HepG2 (cell line): ENCODE results near the gene ITGAX. TPM values are rescaled to one million over a fixed set of nuclear protein-coding genes. Genes with fewer than 3 reads are reported as not detected.

Experiments
- ATAC-seq: fragments of 200-7000 bp; cut with Tn5 transposase; 3 replicates; pipeline ENCODE4 v1.9.1; 2020; ENCODE audit warnings: mild to moderate bottlenecking, moderate library complexity
- BruUV-seq: library from RNA; stranded (reverse); fragments of 400-500 nt; replicated peaks from 2 replicates; lab custom pipeline; 2021; lab: Mats Ljungman, UMichigan
- CTCF ChIA-PET: fragments of 300-600 bp; formaldehyde crosslinking; extraction: SDS; loops from one replicate; lab custom pipeline; 2021; ENCODE audit warnings: low total read pairs, inconsistent platforms, low intra/inter-chr PET ratio; lab: Yijun Ruan, JAX
- POLR2A ChIA-PET: fragments of 350-600 bp; sonication (Branson Sonifier 250); formaldehyde crosslinking; loops from one replicate; lab custom pipeline; 2020; ENCODE audit warnings: antibody characterized with exemption, inconsistent platforms; lab: Yijun Ruan, JAX
- DNase-seq: peaks from one replicate; pipeline ENCODE4 v3.0.0-alpha.2; 2015; ENCODE audit warnings: low spot score
- FAIRE-seq: peaks from 3 replicates; lab custom pipeline; 2011; peaks lifted over from hg19 to GRCh38; lab: Jason Lieb, UNC
- H2AFZ ChIP-seq: one replicate; pipeline ENCODE4 v1.6.1; 2011; ENCODE audit warnings: low read length, inconsistent platforms
- H3K27ac ChIP-seq: fragments of 300-600 bp; 3 replicates; pipeline ENCODE4 v1.8.0; 2011; ENCODE audit warnings: mixed run types, mild to moderate bottlenecking, mixed read lengths, low read length, inconsistent platforms; ENCODE audit not compliant: insufficient read depth; ENCODE audit errors: extremely low read length
- H3K27me3 ChIP-seq, 2 experiments: fragments of 200-600 bp in 1 of 2; 2 replicates in 1 of 2; 3 replicates in 1 of 2; pipeline versions ENCODE4 v1.6.0 to v1.8.0; 2011; ENCODE audit warnings: low read length in 2 of 2, mild to moderate bottlenecking in 2 of 2, moderate library complexity in 2 of 2, inconsistent platforms in 1 of 2; ENCODE audit not compliant: insufficient read depth in 2 of 2, control insufficient read depth in 1 of 2
- H3K36me3 ChIP-seq, 2 experiments: fragments of 200-600 bp in 1 of 2; replicated peaks in 1 of 2; 2 replicates in 1 of 2; 3 replicates in 1 of 2; pipeline versions ENCODE4 v1.5.1 to v1.8.0; 2011; ENCODE audit warnings: low read length in 2 of 2, inconsistent platforms in 1 of 2; ENCODE audit not compliant: insufficient read depth in 2 of 2, control insufficient read depth in 1 of 2
- H3K4me1 ChIP-seq: 2 replicates; pipeline ENCODE4 v1.5.1; 2012; ENCODE audit warnings: low read length, inconsistent platforms; ENCODE audit not compliant: insufficient read depth
- H3K4me2 ChIP-seq: 2 replicates; pipeline ENCODE4 v1.6.0; 2011; ENCODE audit warnings: low read depth, low read length, inconsistent platforms
- H3K4me3 ChIP-seq, 3 experiments: fragments of 200-600 bp in 1 of 3; sonication (generic), shearing (Covaris generic) in 1 of 3; replicated peaks in 1 of 3; 2 replicates each; pipeline ENCODE4 v1.5.1; 2011 to 2016; ENCODE audit warnings: low read length in 3 of 3, inconsistent platforms in 2 of 3, low read depth in 2 of 3, mild to moderate bottlenecking in 2 of 3, control low read depth in 1 of 3, mixed read lengths in 1 of 3; ENCODE audit not compliant: insufficient read depth in 1 of 3
- H3K79me2 ChIP-seq: one replicate; pipeline ENCODE4 v1.6.1; 2011; ENCODE audit warnings: low read length, inconsistent platforms; ENCODE audit not compliant: insufficient read depth
- H3K9ac ChIP-seq: 2 replicates; pipeline ENCODE4 v1.6.0; 2011; ENCODE audit warnings: mild to moderate bottlenecking, low read depth, low read length, inconsistent platforms; ENCODE audit not compliant: insufficient read depth
- H3K9me3 ChIP-seq: 2 replicates; pipeline ENCODE4 v1.5.1; 2012; ENCODE audit warnings: mild to moderate bottlenecking, low read length
- H4K20me1 ChIP-seq: 2 replicates; pipeline ENCODE4 v1.6.0; 2011; ENCODE audit warnings: inconsistent platforms, mild to moderate bottlenecking, low read length, moderate library complexity; ENCODE audit not compliant: insufficient read depth
- AGO1 ChIP-seq: fragments of 200-400 bp; formaldehyde crosslinking; IDR thresholded peaks from 2 replicates; pipeline ENCODE4 v1.6.1; 2017; ENCODE audit warnings: mild to moderate bottlenecking, low read depth, low read length, moderate library complexity; ENCODE audit not compliant: poor library complexity, severe bottlenecking
- JUN ChIP-seq: sonication (generic); formaldehyde crosslinking; IDR thresholded peaks from 2 replicates; pipeline ENCODE4 v1.4.0; 2020; ENCODE audit warnings: mild to moderate bottlenecking, missing genetic modification reagents
- MLLT10 ChIP-seq: sonication (generic); formaldehyde crosslinking; IDR thresholded peaks from 2 replicates; pipeline ENCODE4 v1.4.0; 2020; ENCODE audit warnings: missing genetic modification reagents
- NKX3-1 ChIP-seq: sonication (generic); formaldehyde crosslinking; IDR thresholded peaks from 2 replicates; pipeline ENCODE4 v1.5.0; 2020; ENCODE audit warnings: missing genetic modification reagents
- PHF8 ChIP-seq: sonication (generic); formaldehyde crosslinking; IDR thresholded peaks from 2 replicates; pipeline ENCODE4 v1.5.0; 2020; ENCODE audit warnings: missing genetic modification reagents
- SYNCRIP ChIP-seq: fragments of 200-400 bp; formaldehyde crosslinking; IDR thresholded peaks from 2 replicates; pipeline ENCODE4 v1.6.1; 2018; ENCODE audit warnings: mild to moderate bottlenecking, low read depth, low read length; ENCODE audit not compliant: insufficient read depth
- ZNF326 ChIP-seq: sonication (generic); formaldehyde crosslinking; IDR thresholded peaks from 2 replicates; pipeline ENCODE4 v1.4.0; 2020; ENCODE audit warnings: missing genetic modification reagents, borderline replicate concordance
- ZNF530 ChIP-seq: sonication (generic); formaldehyde crosslinking; IDR thresholded peaks from 2 replicates; pipeline ENCODE4 v1.5.0; 2020; ENCODE audit warnings: low read depth, mild to moderate bottlenecking, missing genetic modification reagents
- ZNF776 ChIP-seq: sonication (generic); formaldehyde crosslinking; IDR thresholded peaks from 2 replicates; pipeline ENCODE4 v1.4.0; 2020; ENCODE audit warnings: mild to moderate bottlenecking, missing genetic modification reagents
- WGBS: methylation state at CpG from one replicate; pipeline ENCODE4 v1.1.6; 2017; ENCODE audit warnings: low lambda C conversion rate; 5-methylcytosine and 5-hydroxymethylcytosine counted together
- in situ Hi-C: cut with HindIII; loops from 2 replicates; pipeline ENCODE4 v1.10.0; 2017; ENCODE audit warnings: low pct_unique_long_range_greater_than_20kb; ENCODE audit not compliant: extremely low pct_ligation_motif_present
- intact Hi-C: fragments of 100-400 bp; cut with micrococcal nuclease; formaldehyde crosslinking; loops from one replicate; pipeline ENCODE4 v1.10.0; 2022; ENCODE audit not compliant: unreplicated experiment
- polyA plus RNA-seq, 8 experiments: library from polyadenylated mRNA; depleted of rRNA in 3 of 8; stranded (reverse) in 7 of 8; unstranded in 1 of 8; fragments of >200 nt; fragmentation: Illumina TruSeq in 4 of 8; extraction: Trizol in 4 of 8; gene quantifications; 2 replicates each; pipeline versions ENCODE4 v1.2.1 to v1.2.3, GENCODE V29; 2011 to 2016; ENCODE audit warnings: low read depth in 4 of 8, missing spikeins in 1 of 8, mixed read lengths in 1 of 8; ENCODE audit not compliant: insufficient read depth in 1 of 8
- total RNA-seq, 5 experiments: library from RNA; depleted of rRNA; stranded (reverse); fragments of >200 nt; fragmentation: Illumina TruSeq; extraction: Trizol; gene quantifications; 2 replicates each; pipeline ENCODE4 v1.2.3, GENCODE V29; 2016; ENCODE audit warnings: low read depth in 1 of 5
- TF ChIP-seq, protein P1 (sequence below), 2 experiments: sonication (generic) in 1 of 2; formaldehyde crosslinking in 1 of 2; IDR thresholded peaks; 2 replicates each; pipeline versions ENCODE4 v1.4.0 to v1.6.1; 2016 to 2020; ENCODE audit warnings: borderline replicate concordance in 1 of 2, low read depth in 1 of 2, mild to moderate bottlenecking in 1 of 2, missing genetic modification reagents in 1 of 2
- TF ChIP-seq, protein P2 (sequence below): sonication (generic); formaldehyde crosslinking; IDR thresholded peaks from 2 replicates; pipeline ENCODE4 v1.4.0; 2020; ENCODE audit warnings: missing genetic modification reagents
- TF ChIP-seq, protein P3 (sequence below): sonication (generic); formaldehyde crosslinking; IDR thresholded peaks from 2 replicates; pipeline ENCODE4 v1.4.0; 2020; ENCODE audit warnings: missing genetic modification reagents, borderline replicate concordance
- TF ChIP-seq, protein P4 (sequence below): IDR thresholded peaks from 2 replicates; pipeline ENCODE4 v1.6.1; 2016; ENCODE audit warnings: missing compliant biosample characterization, missing genetic modification reagents, borderline replicate concordance

ITGAX gene
- total and polyA plus RNA-seq, 2 of the 13 experiments (the other 11 are each of a cell fraction or from before 2014, with no cell fraction given): 0.32 TPM; not detected in 1

DNA sequence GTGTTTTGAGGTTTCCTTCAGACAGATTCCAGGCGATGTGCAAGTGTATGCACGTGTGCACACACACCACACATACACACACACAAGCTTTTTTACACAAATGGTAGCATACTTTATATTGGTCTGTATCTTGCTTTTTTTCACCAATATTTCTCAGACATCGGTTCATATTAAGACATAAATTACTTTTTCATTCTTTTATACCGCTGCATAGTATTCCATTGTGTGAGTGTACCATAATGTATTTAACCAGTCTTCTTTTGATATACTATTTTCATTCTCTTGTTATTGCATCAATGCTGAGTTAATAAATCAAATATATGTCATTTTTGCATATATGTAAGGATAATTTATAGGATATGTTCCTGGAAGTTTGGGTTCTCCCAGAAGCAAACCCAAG lies 22.4 kb upstream of the ITGAX start:
- Histone ChIP-seq H3K4me3 (no peak overlapping the region), H3K9me3 (no peaks in the 10 kb centered on the region), H2AFZ (no peak overlapping the region), H3K4me1 (no peaks in the 10 kb centered on the region), H3K79me2 (no peaks in the 10 kb centered on the region), H3K27ac (no peak overlapping the region), H4K20me1 (no peaks in the 10 kb centered on the region), H3K27me3 (peaks cover 8 to 72% of the 10 kb centered on the region in 2 experiments), H3K4me2 (no peak overlapping the region), H3K36me3 (no peaks in the 10 kb centered on the region), H3K9ac (no peak overlapping the region)
- BruUV-seq: no TSS peak
- ChIA-PET CTCF (interaction anchor here (1.0 kb wide), 1 partner anchor 347 kb away, joined by 5 read pairs; the partner anchor contains the start of gene HSD3B7), POLR2A (no interaction called here)
- no peak for FAIRE-seq
- WGBS: 78% methylated on average over 4 of the region's 4 CpGs
- ATAC-seq: no peak
- in situ Hi-C loops: no loop called here
- intact Hi-C loops: no loop called here
- no peak for DNase-seq
- no peak for TF ChIP-seq ZNF326 (CRISPR knock-in tag)
- TF ChIP-seq AGO1: no peak
- no peak for TF ChIP-seq ZNF776
- TF ChIP-seq PHF8 (CRISPR knock-in tag): no peak
- TF ChIP-seq, protein P1, sequence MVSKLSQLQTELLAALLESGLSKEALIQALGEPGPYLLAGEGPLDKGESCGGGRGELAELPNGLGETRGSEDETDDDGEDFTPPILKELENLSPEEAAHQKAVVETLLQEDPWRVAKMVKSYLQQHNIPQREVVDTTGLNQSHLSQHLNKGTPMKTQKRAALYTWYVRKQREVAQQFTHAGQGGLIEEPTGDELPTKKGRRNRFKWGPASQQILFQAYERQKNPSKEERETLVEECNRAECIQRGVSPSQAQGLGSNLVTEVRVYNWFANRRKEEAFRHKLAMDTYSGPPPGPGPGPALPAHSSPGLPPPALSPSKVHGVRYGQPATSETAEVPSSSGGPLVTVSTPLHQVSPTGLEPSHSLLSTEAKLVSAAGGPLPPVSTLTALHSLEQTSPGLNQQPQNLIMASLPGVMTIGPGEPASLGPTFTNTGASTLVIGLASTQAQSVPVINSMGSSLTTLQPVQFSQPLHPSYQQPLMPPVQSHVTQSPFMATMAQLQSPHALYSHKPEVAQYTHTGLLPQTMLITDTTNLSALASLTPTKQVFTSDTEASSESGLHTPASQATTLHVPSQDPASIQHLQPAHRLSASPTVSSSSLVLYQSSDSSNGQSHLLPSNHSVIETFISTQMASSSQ (IDR thresholded peaks at IDR 0.05; ENCODE audit: low read depth): no peak
- TF ChIP-seq, protein P1 (CRISPR knock-in tag; IDR thresholded peaks at IDR 0.05; ENCODE audit: borderline replicate concordance): no peak
- TF ChIP-seq, protein P2, sequence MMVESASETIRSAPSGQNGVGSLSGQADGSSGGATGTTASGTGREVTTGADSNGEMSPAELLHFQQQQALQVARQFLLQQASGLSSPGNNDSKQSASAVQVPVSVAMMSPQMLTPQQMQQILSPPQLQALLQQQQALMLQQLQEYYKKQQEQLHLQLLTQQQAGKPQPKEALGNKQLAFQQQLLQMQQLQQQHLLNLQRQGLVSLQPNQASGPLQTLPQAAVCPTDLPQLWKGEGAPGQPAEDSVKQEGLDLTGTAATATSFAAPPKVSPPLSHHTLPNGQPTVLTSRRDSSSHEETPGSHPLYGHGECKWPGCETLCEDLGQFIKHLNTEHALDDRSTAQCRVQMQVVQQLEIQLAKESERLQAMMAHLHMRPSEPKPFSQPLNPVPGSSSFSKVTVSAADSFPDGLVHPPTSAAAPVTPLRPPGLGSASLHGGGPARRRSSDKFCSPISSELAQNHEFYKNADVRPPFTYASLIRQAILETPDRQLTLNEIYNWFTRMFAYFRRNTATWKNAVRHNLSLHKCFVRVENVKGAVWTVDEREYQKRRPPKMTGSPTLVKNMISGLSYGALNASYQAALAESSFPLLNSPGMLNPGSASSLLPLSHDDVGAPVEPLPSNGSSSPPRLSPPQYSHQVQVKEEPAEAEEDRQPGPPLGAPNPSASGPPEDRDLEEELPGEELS (CRISPR knock-in tag): no peak
- TF ChIP-seq, protein P3, sequence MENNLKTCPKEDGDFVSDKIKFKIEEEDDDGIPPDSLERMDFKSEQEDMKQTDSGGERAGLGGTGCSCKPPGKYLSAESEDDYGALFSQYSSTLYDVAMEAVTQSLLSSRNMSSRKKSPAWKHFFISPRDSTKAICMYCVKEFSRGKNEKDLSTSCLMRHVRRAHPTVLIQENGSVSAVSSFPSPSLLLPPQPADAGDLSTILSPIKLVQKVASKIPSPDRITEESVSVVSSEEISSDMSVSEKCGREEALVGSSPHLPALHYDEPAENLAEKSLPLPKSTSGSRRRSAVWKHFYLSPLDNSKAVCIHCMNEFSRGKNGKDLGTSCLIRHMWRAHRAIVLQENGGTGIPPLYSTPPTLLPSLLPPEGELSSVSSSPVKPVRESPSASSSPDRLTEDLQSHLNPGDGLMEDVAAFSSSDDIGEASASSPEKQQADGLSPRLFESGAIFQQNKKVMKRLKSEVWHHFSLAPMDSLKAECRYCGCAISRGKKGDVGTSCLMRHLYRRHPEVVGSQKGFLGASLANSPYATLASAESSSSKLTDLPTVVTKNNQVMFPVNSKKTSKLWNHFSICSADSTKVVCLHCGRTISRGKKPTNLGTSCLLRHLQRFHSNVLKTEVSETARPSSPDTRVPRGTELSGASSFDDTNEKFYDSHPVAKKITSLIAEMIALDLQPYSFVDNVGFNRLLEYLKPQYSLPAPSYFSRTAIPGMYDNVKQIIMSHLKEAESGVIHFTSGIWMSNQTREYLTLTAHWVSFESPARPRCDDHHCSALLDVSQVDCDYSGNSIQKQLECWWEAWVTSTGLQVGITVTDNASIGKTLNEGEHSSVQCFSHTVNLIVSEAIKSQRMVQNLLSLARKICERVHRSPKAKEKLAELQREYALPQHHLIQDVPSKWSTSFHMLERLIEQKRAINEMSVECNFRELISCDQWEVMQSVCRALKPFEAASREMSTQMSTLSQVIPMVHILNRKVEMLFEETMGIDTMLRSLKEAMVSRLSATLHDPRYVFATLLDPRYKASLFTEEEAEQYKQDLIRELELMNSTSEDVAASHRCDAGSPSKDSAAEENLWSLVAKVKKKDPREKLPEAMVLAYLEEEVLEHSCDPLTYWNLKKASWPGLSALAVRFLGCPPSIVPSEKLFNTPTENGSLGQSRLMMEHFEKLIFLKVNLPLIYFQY (CRISPR knock-in tag): no peak
- no peak for TF ChIP-seq JUN
- no peak for TF ChIP-seq ZNF530 (CRISPR knock-in tag)
- no peak for TF ChIP-seq MLLT10
- TF ChIP-seq, protein P4, sequence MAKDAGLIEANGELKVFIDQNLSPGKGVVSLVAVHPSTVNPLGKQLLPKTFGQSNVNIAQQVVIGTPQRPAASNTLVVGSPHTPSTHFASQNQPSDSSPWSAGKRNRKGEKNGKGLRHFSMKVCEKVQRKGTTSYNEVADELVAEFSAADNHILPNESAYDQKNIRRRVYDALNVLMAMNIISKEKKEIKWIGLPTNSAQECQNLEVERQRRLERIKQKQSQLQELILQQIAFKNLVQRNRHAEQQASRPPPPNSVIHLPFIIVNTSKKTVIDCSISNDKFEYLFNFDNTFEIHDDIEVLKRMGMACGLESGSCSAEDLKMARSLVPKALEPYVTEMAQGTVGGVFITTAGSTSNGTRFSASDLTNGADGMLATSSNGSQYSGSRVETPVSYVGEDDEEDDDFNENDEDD (CRISPR knock-in tag): no peak
- no peak for TF ChIP-seq SYNCRIP
- TF ChIP-seq NKX3-1 (CRISPR knock-in tag): no peak
